Dendritic cell treated with granulocyte-macrophage colony-stimulating factor and Interleukin-4, amounts not matched to agents 40 ng/mL and 50 ng/mL, for 4 days (primary cell): Measurements from ENCODE around the gene UNKL.

Experiments
- H3K27ac Mint-ChIP-seq: one replicate; pipeline ENCODE4 v1.8.0; 2022; ENCODE audit warnings: mild to moderate bottlenecking, mixed read lengths
- H3K27me3 Mint-ChIP-seq: one replicate; pipeline ENCODE4 v1.8.0; 2022; ENCODE audit warnings: mild to moderate bottlenecking, mixed read lengths
- H3K36me3 Mint-ChIP-seq: one replicate; pipeline ENCODE4 v1.8.0; 2022; ENCODE audit warnings: low read depth, mixed read lengths
- H3K4me1 Mint-ChIP-seq: one replicate; pipeline ENCODE4 v1.8.0; 2022; ENCODE audit warnings: low read depth, mixed read lengths
- H3K4me3 Mint-ChIP-seq: one replicate; pipeline ENCODE4 v1.8.0; 2022; ENCODE audit warnings: mild to moderate bottlenecking, moderate library complexity, mixed read lengths
- H3K9me3 Mint-ChIP-seq: one replicate; pipeline ENCODE4 v1.8.0; 2022; ENCODE audit warnings: mixed read lengths
- intact Hi-C: fragments of 100-400 bp; cut with micrococcal nuclease; formaldehyde crosslinking; loops from one replicate; pipeline ENCODE4 v1.15.0; 2022

Gene UNKL, protein sequence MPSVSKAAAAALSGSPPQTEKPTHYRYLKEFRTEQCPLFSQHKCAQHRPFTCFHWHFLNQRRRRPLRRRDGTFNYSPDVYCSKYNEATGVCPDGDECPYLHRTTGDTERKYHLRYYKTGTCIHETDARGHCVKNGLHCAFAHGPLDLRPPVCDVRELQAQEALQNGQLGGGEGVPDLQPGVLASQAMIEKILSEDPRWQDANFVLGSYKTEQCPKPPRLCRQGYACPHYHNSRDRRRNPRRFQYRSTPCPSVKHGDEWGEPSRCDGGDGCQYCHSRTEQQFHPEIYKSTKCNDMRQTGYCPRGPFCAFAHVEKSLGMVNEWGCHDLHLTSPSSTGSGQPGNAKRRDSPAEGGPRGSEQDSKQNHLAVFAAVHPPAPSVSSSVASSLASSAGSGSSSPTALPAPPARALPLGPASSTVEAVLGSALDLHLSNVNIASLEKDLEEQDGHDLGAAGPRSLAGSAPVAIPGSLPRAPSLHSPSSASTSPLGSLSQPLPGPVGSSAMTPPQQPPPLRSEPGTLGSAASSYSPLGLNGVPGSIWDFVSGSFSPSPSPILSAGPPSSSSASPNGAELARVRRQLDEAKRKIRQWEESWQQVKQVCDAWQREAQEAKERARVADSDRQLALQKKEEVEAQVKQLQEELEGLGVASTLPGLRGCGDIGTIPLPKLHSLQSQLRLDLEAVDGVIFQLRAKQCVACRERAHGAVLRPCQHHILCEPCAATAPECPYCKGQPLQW

DNA sequence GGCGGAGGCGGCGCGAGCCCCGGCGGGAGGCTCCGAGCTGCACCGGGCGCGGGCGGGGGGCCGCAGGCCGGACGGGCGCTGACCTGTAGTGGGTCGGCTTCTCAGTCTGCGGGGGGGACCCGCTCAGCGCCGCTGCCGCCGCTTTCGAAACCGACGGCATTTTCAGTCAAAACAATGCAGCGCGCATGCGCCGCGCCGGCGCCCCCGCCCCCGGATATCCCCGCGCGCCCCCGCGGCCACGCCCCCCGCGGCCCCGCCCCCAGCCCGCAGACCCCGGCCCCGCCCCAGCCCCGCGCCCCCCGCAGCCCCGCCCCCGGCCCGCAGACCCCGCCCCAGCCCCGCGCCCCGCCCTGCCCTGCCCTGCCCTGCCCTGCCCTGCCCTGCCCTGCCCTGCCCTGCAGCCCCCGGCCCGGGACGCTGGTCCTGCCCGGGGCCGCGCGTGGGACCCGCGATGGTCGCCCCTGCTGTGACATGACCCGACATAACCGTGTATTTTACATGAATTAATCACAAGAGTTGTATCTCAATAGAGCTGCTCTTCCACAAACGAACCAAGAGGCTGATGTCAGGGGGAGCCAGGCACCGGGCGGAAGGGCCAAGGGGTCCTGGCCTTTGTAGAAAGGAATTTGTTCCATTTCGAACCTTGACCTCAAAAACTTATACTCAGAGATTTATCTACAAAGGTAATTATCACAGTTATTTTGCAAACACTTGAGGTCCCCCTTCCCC, at the start of gene UNKL:
Gene UNKL, minus strand, starts transcription at position 173 of the 729 bp plus-strand sequence. Its CDS starts 13 bp downstream, at position 160.
- H3K27ac Mint-ChIP-seq = peak within 1 kb of the TSS; percentile 84
- no peaks in the 10 kb centered on the region for H3K9me3 Mint-ChIP-seq
- peaks cover 25% of the 10 kb centered on the region for H3K4me1 Mint-ChIP-seq
- H3K36me3 Mint-ChIP-seq = peaks cover 40% of the 10 kb centered on the region
- H3K27me3 Mint-ChIP-seq = no peaks in the 10 kb centered on the region
- H3K4me3 Mint-ChIP-seq = peak within 1 kb of the TSS; percentile 82
- intact Hi-C loops = loop anchor here (10.0 kb wide), 1 partner anchor 50 kb away; no protein-coding TSS in a partner anchor

DNA sequence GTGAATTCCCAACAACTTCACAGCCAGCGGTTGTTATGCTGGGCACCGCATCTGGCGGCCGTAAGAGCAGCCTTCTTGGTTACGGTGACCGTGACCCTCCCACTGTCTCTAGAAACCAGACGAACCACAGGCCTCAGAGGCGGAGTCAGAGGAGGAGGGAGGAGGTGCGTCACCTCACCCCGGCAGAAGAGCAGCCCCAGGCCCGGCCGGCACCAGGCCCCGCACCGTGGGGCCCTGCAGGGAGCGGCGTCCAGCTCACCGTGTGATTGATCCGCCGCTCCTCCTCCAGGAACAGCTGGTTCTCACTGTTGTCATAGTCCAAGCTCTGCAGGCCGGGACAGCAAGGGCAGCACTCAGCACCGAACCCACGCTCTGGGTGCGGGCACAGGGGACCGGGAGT, 46.6 kb upstream of the UNKL start:
- H3K9me3 Mint-ChIP-seq = no peaks in the 10 kb centered on the region
- H3K4me3 Mint-ChIP-seq = no peak overlapping the region
- peaks cover 100% of the 10 kb centered on the region for H3K36me3 Mint-ChIP-seq
- H3K27ac Mint-ChIP-seq = no peak overlapping the region
- H3K27me3 Mint-ChIP-seq = no peaks in the 10 kb centered on the region
- H3K4me1 Mint-ChIP-seq = peaks cover 27% of the 10 kb centered on the region
- intact Hi-C loops = no loop called here

DNA sequence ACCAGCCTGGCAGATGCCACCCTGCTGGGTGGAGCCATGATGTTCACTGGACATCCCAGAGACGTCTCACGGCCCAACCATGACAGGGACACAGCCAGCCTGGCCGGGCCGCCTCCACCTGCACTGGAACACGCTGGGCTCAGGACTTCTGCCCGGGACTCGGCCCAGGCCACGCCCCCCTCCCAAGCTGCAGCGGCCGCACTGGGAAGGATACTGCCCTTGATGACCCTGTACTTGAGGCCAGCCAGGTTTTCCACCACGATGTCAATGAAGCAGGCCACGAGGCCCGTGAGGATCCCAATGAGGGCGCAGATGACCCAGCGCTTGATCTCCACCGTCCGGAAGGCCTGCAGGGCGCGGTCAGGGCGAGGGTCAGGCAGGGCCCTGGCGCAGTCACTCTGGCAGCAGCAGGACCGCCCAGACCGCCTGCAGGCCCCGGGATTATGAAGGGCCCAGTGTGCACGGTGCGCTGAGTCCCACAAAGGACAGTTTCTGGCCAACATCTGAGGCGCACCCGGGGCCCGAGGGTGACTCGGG, 46.2 kb upstream of the UNKL start:
- Mint-ChIP-seq H3K4me3 (no peak overlapping the region), H3K36me3 (peaks cover 100% of the 10 kb centered on the region), H3K9me3 (no peaks in the 10 kb centered on the region), H3K27me3 (no peaks in the 10 kb centered on the region), H3K4me1 (peaks cover 27% of the 10 kb centered on the region), H3K27ac (no peak overlapping the region)
- intact Hi-C loops = no loop called here

DNA sequence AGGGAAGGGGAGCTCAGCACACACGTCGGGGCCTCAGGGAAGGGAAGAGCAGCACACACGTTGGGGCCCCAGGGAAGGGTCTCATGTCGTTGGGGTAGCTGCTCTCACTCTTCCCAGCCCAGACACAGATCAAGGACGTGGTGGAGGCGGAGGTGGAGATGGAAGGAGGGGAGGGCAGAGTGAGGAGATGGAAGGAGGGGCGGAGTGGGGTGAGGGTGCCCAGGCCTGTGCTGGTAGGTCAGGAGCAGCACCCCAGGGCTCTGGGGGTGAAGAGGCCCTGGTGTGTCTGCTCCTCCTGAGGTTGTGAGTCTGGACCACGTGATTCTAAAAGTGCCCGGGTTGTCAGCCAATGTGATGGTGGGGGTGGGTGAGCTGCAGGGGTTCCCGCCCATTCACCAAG, 45.5 kb upstream of the UNKL start:
- intact Hi-C loops = no loop called here
- H3K4me1 Mint-ChIP-seq = peaks cover 25% of the 10 kb centered on the region
- H3K4me3 Mint-ChIP-seq = no peak overlapping the region
- no peaks in the 10 kb centered on the region for H3K27me3 Mint-ChIP-seq
- H3K9me3 Mint-ChIP-seq = no peaks in the 10 kb centered on the region
- peaks cover 100% of the 10 kb centered on the region for H3K36me3 Mint-ChIP-seq
- peak overlapping the region; percentile 68 for H3K27ac Mint-ChIP-seq

DNA sequence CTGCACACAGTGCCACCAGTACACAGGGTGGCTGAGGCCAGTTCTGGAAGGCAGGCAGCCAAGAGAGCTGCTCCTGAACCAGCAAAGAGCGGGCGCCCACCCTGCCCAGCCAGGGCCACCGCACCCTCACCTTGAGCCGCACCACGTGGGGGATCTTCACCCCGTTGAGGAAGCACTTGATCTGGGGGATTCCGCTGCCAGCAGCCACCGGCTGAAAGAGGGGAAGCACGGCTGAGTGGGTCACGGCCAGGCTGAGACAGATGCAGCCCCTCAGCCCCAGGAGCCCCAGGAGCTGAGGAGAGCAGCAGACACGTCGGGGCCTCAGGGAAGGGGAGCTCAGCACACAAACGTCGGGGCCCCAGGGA, 44.5 kb upstream of the UNKL start:
- H3K27me3 Mint-ChIP-seq = no peaks in the 10 kb centered on the region
- no peak overlapping the region for H3K4me3 Mint-ChIP-seq
- no peaks in the 10 kb centered on the region for H3K9me3 Mint-ChIP-seq
- H3K36me3 Mint-ChIP-seq = peaks cover 100% of the 10 kb centered on the region
- H3K4me1 Mint-ChIP-seq = peaks cover 22% of the 10 kb centered on the region
- intact Hi-C loops = no loop called here
- H3K27ac Mint-ChIP-seq = peak overlapping the region; percentile 11

DNA sequence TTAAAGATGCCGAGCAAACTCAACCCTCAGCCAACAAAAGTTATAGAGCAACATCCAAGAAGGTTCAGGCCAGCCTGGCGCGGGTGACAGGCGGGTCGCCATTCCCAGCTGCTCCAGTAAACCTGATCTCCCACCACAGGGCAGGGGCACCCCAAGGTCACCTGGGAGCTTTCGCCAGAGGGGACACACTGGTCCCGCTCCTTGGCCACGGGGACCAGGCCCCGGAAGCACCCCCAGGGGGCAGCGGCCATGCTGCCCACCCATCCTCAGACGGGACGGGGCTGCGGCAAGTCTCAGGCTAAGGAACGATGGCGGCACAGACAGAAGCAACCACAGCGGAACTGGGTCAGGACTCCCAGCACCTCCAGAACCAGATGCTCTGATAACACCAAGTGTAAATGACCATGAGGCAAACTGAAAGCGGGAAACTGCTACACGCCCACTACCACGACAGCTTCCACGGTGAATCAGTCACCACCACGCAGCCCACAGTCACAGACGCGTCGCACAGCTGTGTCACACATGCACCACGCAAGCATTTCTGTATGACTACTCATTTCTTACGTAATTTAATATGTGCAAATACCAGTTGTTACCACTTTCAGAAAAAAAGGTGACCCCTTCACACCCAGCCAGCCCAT, 44.0 kb upstream of the UNKL start:
- peak overlapping the region; percentile 11 for H3K27ac Mint-ChIP-seq
- intact Hi-C loops = no loop called here
- H3K4me1 Mint-ChIP-seq = peaks cover 22% of the 10 kb centered on the region
- no peak overlapping the region for H3K4me3 Mint-ChIP-seq
- no peaks in the 10 kb centered on the region for H3K27me3 Mint-ChIP-seq
- H3K9me3 Mint-ChIP-seq = no peaks in the 10 kb centered on the region
- H3K36me3 Mint-ChIP-seq = peaks cover 100% of the 10 kb centered on the region

DNA sequence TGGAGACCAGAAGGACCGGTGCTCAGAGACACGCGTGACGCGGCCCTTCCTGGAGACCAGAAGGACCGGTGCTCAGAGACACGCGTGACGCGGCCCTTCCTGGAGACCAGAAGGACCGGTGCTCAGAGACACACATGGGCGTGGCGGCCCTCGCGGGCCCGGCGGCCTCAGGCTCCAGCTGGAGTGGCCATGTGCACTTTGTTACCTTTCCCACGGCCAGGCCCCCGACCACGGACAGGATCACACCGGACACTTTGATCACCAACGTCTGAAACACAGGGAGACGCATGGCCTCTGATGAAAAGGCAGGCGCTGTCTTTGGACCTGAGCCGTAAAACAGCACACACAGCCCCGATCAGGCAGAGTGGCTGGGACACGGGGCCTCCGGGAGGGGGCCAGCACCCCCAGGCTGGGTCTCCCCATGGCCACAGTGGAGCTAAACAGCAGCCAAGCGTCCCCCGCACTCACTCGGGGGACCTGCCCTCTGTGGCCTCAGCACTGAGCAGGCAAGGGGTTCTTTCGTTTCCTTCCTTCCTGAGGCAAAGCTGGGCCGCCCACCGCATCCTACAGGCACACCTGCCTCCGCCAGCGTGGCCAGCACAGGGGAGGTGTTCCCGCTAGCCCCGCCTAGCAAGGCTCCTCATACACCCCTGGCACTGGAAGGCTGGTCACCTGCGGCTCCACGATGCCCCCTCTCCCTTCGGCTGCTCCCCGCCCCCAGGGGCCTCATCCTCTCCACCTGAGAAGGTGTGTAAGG, 43.2 kb upstream of the UNKL start:
- Mint-ChIP-seq H3K36me3 (peaks cover 100% of the 10 kb centered on the region), H3K4me3 (no peak overlapping the region), H3K9me3 (no peaks in the 10 kb centered on the region), H3K27me3 (no peaks in the 10 kb centered on the region), H3K4me1 (peaks cover 22% of the 10 kb centered on the region), H3K27ac (no peak overlapping the region)
- intact Hi-C loops = no loop called here

DNA sequence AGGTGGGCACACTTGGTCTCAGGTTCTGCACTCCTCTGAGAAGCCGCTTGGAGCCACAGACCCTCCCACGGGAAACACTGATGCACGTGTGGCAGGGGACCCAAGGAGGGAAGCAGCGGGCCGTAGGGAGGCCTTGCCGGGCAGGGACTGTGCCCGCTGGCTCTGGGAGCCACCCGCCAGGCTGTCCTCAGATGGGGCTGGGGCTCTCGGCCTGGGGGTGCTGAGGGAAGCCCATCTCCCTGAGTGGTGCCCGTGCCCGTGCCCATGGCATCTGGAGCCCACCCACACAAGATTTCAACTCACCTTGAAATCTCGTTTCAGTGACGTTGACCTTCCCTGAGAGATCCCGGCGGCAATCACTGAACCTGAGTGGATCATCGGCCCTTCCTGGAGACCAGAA, 42.4 kb upstream of the UNKL start:
- Mint-ChIP-seq H3K27me3 (no peaks in the 10 kb centered on the region), H3K4me3 (no peak overlapping the region), H3K27ac (no peak overlapping the region), H3K36me3 (peaks cover 100% of the 10 kb centered on the region), H3K4me1 (peaks cover 22% of the 10 kb centered on the region), H3K9me3 (no peaks in the 10 kb centered on the region)
- intact Hi-C loops = no loop called here

DNA sequence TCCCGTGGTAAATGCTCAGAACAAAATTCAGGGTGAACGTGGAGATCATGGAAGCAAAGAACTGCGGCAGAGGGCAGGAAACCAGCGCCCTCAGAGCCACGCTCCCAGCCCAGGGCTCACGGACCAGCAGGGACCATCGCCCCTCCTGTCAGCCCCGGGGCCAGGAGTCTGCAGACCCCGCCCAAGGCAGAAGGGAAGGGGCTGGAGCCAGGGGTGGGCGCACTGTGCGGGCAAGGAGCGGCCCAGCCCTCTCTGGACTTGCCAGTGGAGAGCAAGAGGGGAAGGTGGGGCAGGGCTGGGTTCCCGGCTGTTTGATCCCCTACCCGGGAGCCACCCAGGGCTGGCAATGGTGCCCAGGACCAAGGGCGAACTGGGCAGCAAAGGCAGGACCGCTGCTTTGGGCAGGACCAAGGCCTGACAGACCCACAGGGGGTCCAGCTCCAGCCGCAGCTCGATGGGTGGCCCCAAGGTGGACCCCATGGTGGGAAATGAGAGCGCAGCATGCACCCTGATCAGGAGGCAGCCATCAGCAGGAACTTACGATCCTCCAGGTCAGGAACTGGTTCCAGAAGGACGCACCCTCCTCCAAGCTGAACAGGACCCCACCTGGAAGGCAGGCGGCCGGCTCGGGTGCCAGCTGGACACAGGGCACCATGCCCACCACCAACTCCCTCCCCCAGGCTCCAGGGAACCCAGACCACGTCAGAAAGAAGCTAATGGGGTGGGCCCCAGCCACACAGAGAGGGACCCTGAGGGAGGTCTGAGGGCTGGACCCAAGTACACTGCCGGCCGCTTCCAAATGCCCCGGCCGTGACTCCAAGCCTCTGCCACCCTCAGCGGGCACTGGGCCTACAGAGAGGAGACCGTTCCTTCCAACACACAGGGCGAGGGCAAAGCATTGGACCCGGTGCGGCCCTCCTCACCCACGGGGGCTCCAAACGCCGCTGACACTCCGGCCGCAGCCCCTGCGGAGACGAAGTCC, 41.0 kb upstream of the UNKL start:
- Mint-ChIP-seq H3K4me3 (no peak overlapping the region), H3K9me3 (no peaks in the 10 kb centered on the region), H3K27ac (no peak overlapping the region), H3K36me3 (peaks cover 100% of the 10 kb centered on the region), H3K4me1 (peaks cover 20% of the 10 kb centered on the region), H3K27me3 (no peaks in the 10 kb centered on the region)
- intact Hi-C loops = no loop called here

DNA sequence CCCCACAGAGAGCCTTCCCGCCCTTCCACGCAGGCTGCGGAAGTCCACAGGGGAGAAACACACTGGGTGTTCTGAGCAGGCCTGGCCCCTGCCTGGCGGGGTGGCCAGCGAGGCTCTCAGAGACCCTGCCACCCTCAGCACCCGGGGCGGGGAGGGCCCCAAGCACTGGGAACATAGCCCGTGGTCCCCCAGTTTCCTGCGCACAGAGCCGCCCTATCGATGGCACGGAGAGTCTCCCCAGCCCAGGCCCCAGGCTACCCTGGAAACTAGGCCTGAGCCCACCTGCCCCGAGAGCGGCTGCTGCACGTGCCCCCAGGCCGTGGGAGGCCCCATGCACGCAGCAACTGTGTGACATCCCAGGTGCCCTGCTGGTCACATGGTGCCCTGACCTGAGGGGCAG, 40.1 kb upstream of the UNKL start:
- no peaks in the 10 kb centered on the region for H3K27me3 Mint-ChIP-seq
- intact Hi-C loops = no loop called here
- no peak overlapping the region for H3K27ac Mint-ChIP-seq
- H3K36me3 Mint-ChIP-seq = peaks cover 100% of the 10 kb centered on the region
- no peak overlapping the region for H3K4me3 Mint-ChIP-seq
- H3K9me3 Mint-ChIP-seq = no peaks in the 10 kb centered on the region
- H3K4me1 Mint-ChIP-seq = peaks cover 10% of the 10 kb centered on the region

DNA sequence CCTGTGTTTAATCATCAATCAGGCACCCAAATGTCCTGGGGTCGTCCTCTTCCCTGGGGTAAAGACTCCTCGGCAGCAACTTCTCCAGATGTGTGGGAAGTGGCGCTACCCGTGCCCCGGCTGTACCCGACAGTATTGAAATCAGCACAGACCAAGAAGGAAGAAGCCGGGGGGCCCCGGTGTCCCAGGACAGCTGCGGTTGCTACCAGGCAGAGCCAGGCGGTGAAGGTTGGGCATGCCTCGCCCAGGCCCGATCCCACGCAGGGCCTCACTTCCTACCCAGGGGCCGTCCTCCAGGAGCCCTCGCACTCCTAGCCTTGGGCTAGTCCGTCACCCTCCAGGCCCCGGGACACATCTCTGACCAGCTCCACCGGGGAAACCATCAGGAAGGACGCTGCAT, 38.8 kb upstream of the UNKL start:
- peaks cover 100% of the 10 kb centered on the region for H3K36me3 Mint-ChIP-seq
- no peaks in the 10 kb centered on the region for H3K4me1 Mint-ChIP-seq
- H3K9me3 Mint-ChIP-seq = no peaks in the 10 kb centered on the region
- H3K4me3 Mint-ChIP-seq = no peak overlapping the region
- no peak overlapping the region for H3K27ac Mint-ChIP-seq
- intact Hi-C loops = no loop called here
- no peaks in the 10 kb centered on the region for H3K27me3 Mint-ChIP-seq

DNA sequence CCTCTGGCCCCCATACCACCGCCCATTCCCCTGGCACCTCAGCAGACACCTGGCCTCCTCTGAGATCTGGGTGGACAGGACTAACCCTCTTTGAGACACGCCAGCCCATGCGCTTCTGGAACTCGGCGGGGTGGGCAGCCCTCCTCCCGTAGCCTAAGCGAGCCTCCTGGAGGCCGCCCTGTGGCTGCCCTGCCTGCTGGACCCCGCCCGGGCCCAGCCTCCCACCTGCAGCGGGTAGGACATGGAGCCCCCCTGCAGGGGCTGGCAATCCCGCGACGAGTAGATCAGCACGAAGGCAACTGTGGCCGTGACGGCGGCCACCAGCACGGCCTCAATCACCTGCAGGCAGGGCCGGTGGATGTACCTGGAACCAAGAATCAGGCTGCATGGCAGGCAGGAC, 38.0 kb upstream of the UNKL start:
- no peaks in the 10 kb centered on the region for H3K4me1 Mint-ChIP-seq
- intact Hi-C loops = no loop called here
- no peak overlapping the region for H3K27ac Mint-ChIP-seq

More for the DNA sequence above, 38.0 kb upstream of the UNKL start:
- Mint-ChIP-seq H3K4me3 (no peak overlapping the region), H3K36me3 (peaks cover 100% of the 10 kb centered on the region), H3K9me3 (no peaks in the 10 kb centered on the region), H3K27me3 (no peaks in the 10 kb centered on the region)
